Activated T-helper 17 cell treated with anti-CD3 and anti-CD28 coated beads, Interleukin-2, amount 50 U/mL, for 72 hours (primary cell): Measurements from ENCODE around the gene GLYR1. TPM values are rescaled to one million over a fixed set of nuclear protein-coding genes. Genes with fewer than 3 reads are reported as not detected.

ENCODE experiments used
- ATAC-seq: fragments of 150-1000 bp; cut with Tn5 transposase; replicated peaks from 2 replicates; pipeline ENCODE4 v1.10.0; 2021; ENCODE audit warnings: mild to moderate bottlenecking, moderate library complexity
- H3K27ac Mint-ChIP-seq: one replicate; pipeline ENCODE4 v1.8.0; 2022; ENCODE audit warnings: mixed read lengths
- H3K27me3 Mint-ChIP-seq: one replicate; pipeline ENCODE4 v1.8.0; 2022; ENCODE audit warnings: mixed read lengths
- H3K36me3 Mint-ChIP-seq: one replicate; pipeline ENCODE4 v1.8.0; 2022; ENCODE audit warnings: low read depth, mild to moderate bottlenecking, mixed read lengths
- H3K4me1 Mint-ChIP-seq: one replicate; pipeline ENCODE4 v1.8.0; 2022; ENCODE audit warnings: mixed read lengths
- H3K4me3 Mint-ChIP-seq: one replicate; pipeline ENCODE4 v1.8.0; 2022; ENCODE audit warnings: mild to moderate bottlenecking, mixed read lengths
- H3K9me3 Mint-ChIP-seq: one replicate; pipeline ENCODE4 v1.8.0; 2022; ENCODE audit warnings: mixed read lengths
- total RNA-seq, 2 donors: library from RNA; stranded (reverse); gene quantifications; one replicate each; pipeline ENCODE4 v1.2.3, GENCODE V29; 2022

Gene GLYR1
- total RNA-seq, 2 donors from 2014 or later: 57.8 to 97.2 TPM

GRCh38 chr16:4767872-4768548 is 79.1 kb downstream of the GLYR1 start:
- H3K4me1 Mint-ChIP-seq: peaks cover 11% of the 10 kb centered on the region
- ATAC-seq: peak; percentile 47
- H3K27me3 Mint-ChIP-seq: no peaks in the 10 kb centered on the region
- peak overlapping the region; percentile 97 for H3K4me3 Mint-ChIP-seq
- no peaks in the 10 kb centered on the region for H3K9me3 Mint-ChIP-seq
- H3K36me3 Mint-ChIP-seq: peaks cover 13% of the 10 kb centered on the region
- H3K27ac Mint-ChIP-seq: peak overlapping the region; percentile 94

GRCh38 chr16:4766875-4767628 is 80.0 kb downstream of the GLYR1 start, which contains the start of gene ZNF500:
ZNF500 (minus strand) TSS chr16:4767162; CDS start chr16:4765978, 1,184 bp downstream.
- Mint-ChIP-seq H3K4me1 (peaks cover 11% of the 10 kb centered on the region), H3K27me3 (no peaks in the 10 kb centered on the region), H3K36me3 (peaks cover 22% of the 10 kb centered on the region)

GRCh38 chr16:4765511-4766474 is 81.3 kb downstream of the GLYR1 start:
- Mint-ChIP-seq H3K9me3 (no peaks in the 10 kb centered on the region), H3K27ac (peak overlapping the region; percentile 83), H3K27me3 (no peaks in the 10 kb centered on the region), H3K4me3 (peak overlapping the region; percentile 97), H3K4me1 (peaks cover 11% of the 10 kb centered on the region), H3K36me3 (peaks cover 33% of the 10 kb centered on the region)
- no peak for ATAC-seq

More at GRCh38 chr16:4766875-4767628, 80.0 kb downstream of the GLYR1 start, which contains the start of gene ZNF500:
- no peaks in the 10 kb centered on the region for H3K9me3 Mint-ChIP-seq
- peak; percentile 78 for ATAC-seq
- H3K27ac Mint-ChIP-seq: peak within 1 kb of the TSS; percentile 94
- H3K4me3 Mint-ChIP-seq: peak within 1 kb of the TSS; percentile 97

- no peak overlapping the region for H3K27ac Mint-ChIP-seq
- no peaks in the 10 kb centered on the region for H3K9me3 Mint-ChIP-seq
- no peak overlapping the region for H3K4me3 Mint-ChIP-seq
- no peaks in the 10 kb centered on the region for H3K27me3 Mint-ChIP-seq
- H3K36me3 Mint-ChIP-seq: peaks cover 53% of the 10 kb centered on the region
- H3K4me1 Mint-ChIP-seq: peaks cover 11% of the 10 kb centered on the region
- no peak for ATAC-seq
These were observed 83.3 kb downstream of the GLYR1 start for GRCh38 chr16:4763791-4764190.

GRCh38 chr16:4762205-4762604 is 84.9 kb downstream of the GLYR1 start:
- ATAC-seq: no peak
- Mint-ChIP-seq H3K4me1 (peaks cover 5% of the 10 kb centered on the region), H3K27ac (no peak overlapping the region)

GRCh38 chr16:4760221-4760910 is 86.7 kb downstream of the GLYR1 start:
- Mint-ChIP-seq H3K4me3 (no peak overlapping the region), H3K27me3 (no peaks in the 10 kb centered on the region), H3K4me1 (no peaks in the 10 kb centered on the region), H3K9me3 (no peaks in the 10 kb centered on the region), H3K36me3 (peaks cover 83% of the 10 kb centered on the region), H3K27ac (peak overlapping the region; percentile 56)
- no peak for ATAC-seq

More at GRCh38 chr16:4762205-4762604, 84.9 kb downstream of the GLYR1 start:
- Mint-ChIP-seq H3K36me3 (peaks cover 69% of the 10 kb centered on the region), H3K4me3 (no peak overlapping the region), H3K9me3 (no peaks in the 10 kb centered on the region), H3K27me3 (no peaks in the 10 kb centered on the region)

GRCh38 chr16:4755687-4756086 is 91.4 kb downstream of the GLYR1 start:
- Mint-ChIP-seq H3K36me3 (peaks cover 69% of the 10 kb centered on the region), H3K9me3 (no peaks in the 10 kb centered on the region), H3K27me3 (no peaks in the 10 kb centered on the region), H3K4me3 (no peak overlapping the region), H3K27ac (no peak overlapping the region), H3K4me1 (no peaks in the 10 kb centered on the region)
- ATAC-seq: no peak

GRCh38 chr16:4754865-4755264 is 92.2 kb downstream of the GLYR1 start:
- Mint-ChIP-seq H3K27me3 (no peaks in the 10 kb centered on the region), H3K4me3 (no peak overlapping the region), H3K4me1 (no peaks in the 10 kb centered on the region), H3K36me3 (peaks cover 60% of the 10 kb centered on the region), H3K27ac (no peak overlapping the region), H3K9me3 (no peaks in the 10 kb centered on the region)
- ATAC-seq: no peak

- no peaks in the 10 kb centered on the region for H3K4me1 Mint-ChIP-seq
- H3K27ac Mint-ChIP-seq: no peak overlapping the region
- no peaks in the 10 kb centered on the region for H3K27me3 Mint-ChIP-seq
- no peak overlapping the region for H3K4me3 Mint-ChIP-seq
- ATAC-seq: no peak
- no peaks in the 10 kb centered on the region for H3K9me3 Mint-ChIP-seq
- peaks cover 44% of the 10 kb centered on the region for H3K36me3 Mint-ChIP-seq
These were observed 93.9 kb downstream of the GLYR1 start for GRCh38 chr16:4753227-4753626.

Other genes starting within 250 kb of the GLYR1 start
- gene UBALD1, start 232.4 kb downstream of the GLYR1 start, total RNA-seq: 10 to 100 TPM; 16.6 to 24.5 TPM
- 10 to 100 TPM; 63.5 to 66.3 TPM for gene MGRN1, start 222.5 kb downstream of the GLYR1 start, total RNA-seq
- gene NUDT16L1, start 153.7 kb downstream of the GLYR1 start, total RNA-seq: 10 to 100 TPM; 16.8 to 28.7 TPM
- 10 to 100 TPM; 14.0 to 15.7 TPM for gene ANKS3, start 113.0 kb downstream of the GLYR1 start, total RNA-seq
- gene DNAAF8, start 112.8 kb downstream of the GLYR1 start, total RNA-seq: not detected
- gene ZNF500, start 80.1 kb downstream of the GLYR1 start, total RNA-seq: 10 to 100 TPM in 1 of 2 donors, 1 to 10 TPM in 1; 9.7 to 12.5 TPM
- gene SEPTIN12, start 58.9 kb downstream of the GLYR1 start, total RNA-seq: not detected
- gene SMIM22, start 51.9 kb downstream of the GLYR1 start, total RNA-seq: not detected
- 1 to 10 TPM; 8.0 to 8.8 TPM for gene ROGDI, start 44.7 kb downstream of the GLYR1 start, total RNA-seq
- 10 to 100 TPM; 23.1 to 38.3 TPM for gene UBN1, start 193 bp upstream of the GLYR1 start, total RNA-seq
- not detected for gene PPL, start 89.9 kb upstream of the GLYR1 start, total RNA-seq
- gene SEC14L5, start 111.0 kb upstream of the GLYR1 start, total RNA-seq: 1 to 10 TPM in 1 of 2 donors, under 1 TPM in 1; 0.61 to 1.0 TPM
- gene NAGPA, start 186.6 kb upstream of the GLYR1 start, total RNA-seq: 10 to 100 TPM in 1 of 2 donors, 1 to 10 TPM in 1; 8.5 to 18.6 TPM
- not detected for gene C16orf89, start 218.7 kb upstream of the GLYR1 start, total RNA-seq
- 10 to 100 TPM; 15.1 to 38.1 TPM for gene ALG1, start 224.6 kb upstream of the GLYR1 start, total RNA-seq